ENCODE data around the gene AURKA.

- TF ChIP-seq, protein P1, sequence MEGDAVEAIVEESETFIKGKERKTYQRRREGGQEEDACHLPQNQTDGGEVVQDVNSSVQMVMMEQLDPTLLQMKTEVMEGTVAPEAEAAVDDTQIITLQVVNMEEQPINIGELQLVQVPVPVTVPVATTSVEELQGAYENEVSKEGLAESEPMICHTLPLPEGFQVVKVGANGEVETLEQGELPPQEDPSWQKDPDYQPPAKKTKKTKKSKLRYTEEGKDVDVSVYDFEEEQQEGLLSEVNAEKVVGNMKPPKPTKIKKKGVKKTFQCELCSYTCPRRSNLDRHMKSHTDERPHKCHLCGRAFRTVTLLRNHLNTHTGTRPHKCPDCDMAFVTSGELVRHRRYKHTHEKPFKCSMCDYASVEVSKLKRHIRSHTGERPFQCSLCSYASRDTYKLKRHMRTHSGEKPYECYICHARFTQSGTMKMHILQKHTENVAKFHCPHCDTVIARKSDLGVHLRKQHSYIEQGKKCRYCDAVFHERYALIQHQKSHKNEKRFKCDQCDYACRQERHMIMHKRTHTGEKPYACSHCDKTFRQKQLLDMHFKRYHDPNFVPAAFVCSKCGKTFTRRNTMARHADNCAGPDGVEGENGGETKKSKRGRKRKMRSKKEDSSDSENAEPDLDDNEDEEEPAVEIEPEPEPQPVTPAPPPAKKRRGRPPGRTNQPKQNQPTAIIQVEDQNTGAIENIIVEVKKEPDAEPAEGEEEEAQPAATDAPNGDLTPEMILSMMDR (conservative IDR thresholded peaks at IDR 0.05), result no peak
- no peak for TF ChIP-seq ZFX (IDR thresholded peaks at IDR 0.05)
These were observed 31.2 kb downstream of the AURKA start for GRCh38 chr20:56360908-56361205.
